DOHH2 (cell line): ENCODE results near the gene SDS.

Experiments used
- EZH2phosphoT487 ChIP-seq: fragments of 200-600 bp; sonication (generic); IDR thresholded peaks from 2 replicates; pipeline ENCODE4 v1.6.1; 2017; ENCODE audit warnings: borderline replicate concordance, mild to moderate bottlenecking, antibody characterized with exemption, low read length, moderate library complexity, mixed read lengths
- TF ChIP-seq, protein P1 (sequence below): fragments of 200-600 bp; sonication (generic); IDR thresholded peaks from one replicate; pipeline ENCODE4 v1.5.1; 2014; ENCODE audit warnings: antibody characterized with exemption, mild to moderate bottlenecking, low read depth, low read length; ENCODE audit not compliant: poor library complexity, severe bottlenecking

DNA sequence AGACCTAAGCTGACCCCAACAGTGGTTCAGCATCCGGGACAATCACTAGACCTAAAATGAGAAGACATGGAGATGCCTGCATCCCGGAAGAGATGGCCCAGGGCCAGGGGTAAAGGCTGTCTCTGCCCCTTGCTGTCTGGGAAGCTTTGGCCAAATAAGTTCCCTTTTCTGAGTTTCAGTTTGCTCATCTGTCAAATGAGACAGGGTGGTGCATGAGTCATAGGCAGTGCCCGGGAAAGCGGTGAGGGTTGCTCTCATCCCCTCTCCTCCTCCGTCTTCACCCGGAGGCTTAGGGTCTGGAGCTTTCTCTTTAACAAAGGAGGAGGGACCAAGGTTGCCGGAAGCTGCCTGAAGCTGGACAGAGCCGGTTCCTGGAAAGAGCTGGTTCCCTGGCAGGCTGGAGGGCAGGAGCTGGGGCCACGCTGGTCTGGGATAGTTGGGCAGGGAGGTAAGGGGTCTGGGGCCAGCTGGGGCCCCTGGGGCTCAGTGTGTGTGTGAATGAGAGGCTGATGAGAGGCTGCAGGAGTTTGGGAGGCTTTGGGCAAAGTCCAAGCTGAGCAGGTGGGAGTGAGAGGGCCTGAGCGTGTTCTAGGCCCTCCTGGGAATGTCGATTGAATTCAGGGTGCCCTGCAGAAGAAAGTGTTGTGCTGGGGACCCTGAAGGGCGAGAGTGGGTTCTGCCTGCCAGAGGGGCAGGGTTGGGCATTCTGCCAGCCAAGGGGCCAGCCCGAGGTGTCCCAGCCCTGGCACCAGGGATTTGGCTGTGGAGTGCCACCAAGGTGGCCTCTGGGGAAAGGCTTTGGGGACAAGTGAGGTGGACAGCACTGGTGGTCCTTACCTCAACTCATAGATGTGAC, 18.6 kb upstream of the SDS start, which contains the start of gene SDSL:
- TF ChIP-seq, protein P1, sequence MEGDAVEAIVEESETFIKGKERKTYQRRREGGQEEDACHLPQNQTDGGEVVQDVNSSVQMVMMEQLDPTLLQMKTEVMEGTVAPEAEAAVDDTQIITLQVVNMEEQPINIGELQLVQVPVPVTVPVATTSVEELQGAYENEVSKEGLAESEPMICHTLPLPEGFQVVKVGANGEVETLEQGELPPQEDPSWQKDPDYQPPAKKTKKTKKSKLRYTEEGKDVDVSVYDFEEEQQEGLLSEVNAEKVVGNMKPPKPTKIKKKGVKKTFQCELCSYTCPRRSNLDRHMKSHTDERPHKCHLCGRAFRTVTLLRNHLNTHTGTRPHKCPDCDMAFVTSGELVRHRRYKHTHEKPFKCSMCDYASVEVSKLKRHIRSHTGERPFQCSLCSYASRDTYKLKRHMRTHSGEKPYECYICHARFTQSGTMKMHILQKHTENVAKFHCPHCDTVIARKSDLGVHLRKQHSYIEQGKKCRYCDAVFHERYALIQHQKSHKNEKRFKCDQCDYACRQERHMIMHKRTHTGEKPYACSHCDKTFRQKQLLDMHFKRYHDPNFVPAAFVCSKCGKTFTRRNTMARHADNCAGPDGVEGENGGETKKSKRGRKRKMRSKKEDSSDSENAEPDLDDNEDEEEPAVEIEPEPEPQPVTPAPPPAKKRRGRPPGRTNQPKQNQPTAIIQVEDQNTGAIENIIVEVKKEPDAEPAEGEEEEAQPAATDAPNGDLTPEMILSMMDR = no peak
- TF ChIP-seq EZH2phosphoT487 = no peak
